ENCODE data around the gene TOX3.

Gene TOX3

GRCh38 chr16:52562770-52563169, 15.8 kb upstream of the TOX3 start:
- TF ChIP-seq CTCF (IDR thresholded peaks at IDR 0.05) (no peak), ZFX (IDR thresholded peaks at IDR 0.05; ENCODE audit: borderline replicate concordance) (no peak)
- H3K27ac ChIP-seq, result peak overlapping the region; percentile 99

- no peak for TF ChIP-seq CTCF (IDR thresholded peaks at IDR 0.05)
- TF ChIP-seq ZFX (IDR thresholded peaks at IDR 0.05; ENCODE audit: borderline replicate concordance), result no peak
- H3K27ac ChIP-seq, result peak overlapping the region; percentile 99
Observed at GRCh38 chr16:52561910-52562741, 15.2 kb upstream of the TOX3 start.

- TF ChIP-seq CTCF (IDR thresholded peaks at IDR 0.05), result no peak
- TF ChIP-seq ZFX (IDR thresholded peaks at IDR 0.05; ENCODE audit: borderline replicate concordance), result no peak
- peak overlapping the region; percentile 99 for H3K27ac ChIP-seq
Observed at GRCh38 chr16:52558448-52558847, 11.5 kb upstream of the TOX3 start.

GRCh38 chr16:52557236-52557635, 10.3 kb upstream of the TOX3 start:
- peak overlapping the region; percentile 99 for H3K27ac ChIP-seq
- TF ChIP-seq ZFX (IDR thresholded peaks at IDR 0.05; ENCODE audit: borderline replicate concordance) (no peak), CTCF (IDR thresholded peaks at IDR 0.05) (no peak)

- H3K27ac ChIP-seq, result peak overlapping the region; percentile 99
- TF ChIP-seq ZFX (IDR thresholded peaks at IDR 0.05; ENCODE audit: borderline replicate concordance), result no peak
- TF ChIP-seq CTCF (IDR thresholded peaks at IDR 0.05), result no peak
Observed at GRCh38 chr16:52556083-52556482, 9.1 kb upstream of the TOX3 start.

DNA sequence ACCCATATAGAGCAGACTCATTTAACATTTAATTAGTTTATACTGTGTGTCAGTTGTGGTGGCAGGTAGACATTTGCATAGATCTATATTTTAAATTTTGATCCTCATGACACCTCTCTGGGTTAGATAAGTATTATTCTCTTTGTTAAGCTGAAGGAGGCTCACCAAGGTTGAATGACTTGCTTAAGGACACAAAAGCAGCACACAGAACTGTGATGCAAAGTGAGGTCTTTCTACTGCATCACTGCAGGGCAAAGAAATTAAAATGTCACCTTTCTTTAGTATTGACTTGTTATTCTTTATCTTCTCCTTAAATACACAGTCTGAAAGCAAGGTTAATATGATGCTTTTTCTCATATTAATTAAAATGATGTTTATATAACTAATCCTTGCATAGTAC, 8.6 kb upstream of the TOX3 start:
- TF ChIP-seq ZFX (IDR thresholded peaks at IDR 0.05; ENCODE audit: borderline replicate concordance) (no peak), CTCF (IDR thresholded peaks at IDR 0.05) (no peak)
- H3K27ac ChIP-seq, result peak overlapping the region; percentile 99

DNA sequence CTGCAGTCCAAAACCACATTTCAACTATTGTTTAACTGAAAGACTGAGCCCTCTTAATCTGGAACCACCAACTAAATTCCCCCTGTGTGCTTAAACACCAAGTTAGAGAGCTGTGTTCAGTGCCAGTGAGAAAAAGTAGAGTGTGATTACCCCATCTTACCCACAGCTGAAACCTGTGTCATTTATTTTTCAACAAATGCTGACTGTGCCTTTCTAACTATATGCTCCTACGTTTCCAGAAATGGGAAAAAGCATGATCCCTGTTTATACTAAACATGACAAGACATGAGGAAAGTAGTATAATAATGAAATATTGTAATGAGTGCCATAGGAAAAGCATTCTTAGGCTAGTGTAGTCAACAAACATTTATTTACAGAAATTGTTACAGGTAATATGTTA, 7.4 kb upstream of the TOX3 start:
- TF ChIP-seq ZFX (IDR thresholded peaks at IDR 0.05; ENCODE audit: borderline replicate concordance), result no peak
- TF ChIP-seq CTCF (IDR thresholded peaks at IDR 0.05), result no peak
- H3K27ac ChIP-seq, result peak overlapping the region; percentile 99
